Fibroblast of pulmonary artery (primary cell): Measurements from ENCODE around the gene MAFG.

ENCODE experiments used
- DNase-seq: peaks from one replicate; pipeline ENCODE4 v3.0.0-alpha.2; 2010; ENCODE audit warnings: low read depth
- H3K4me3 ChIP-seq: replicated peaks from 2 replicates; pipeline ENCODE4 v1.5.1; 2011; ENCODE audit warnings: low read depth, mild to moderate bottlenecking, control low read depth, low read length, moderate library complexity
- TF ChIP-seq, protein P1 (sequence below): IDR thresholded peaks from 2 replicates; pipeline ENCODE4 v1.5.1; 2011; ENCODE audit warnings: mild to moderate bottlenecking, control low read depth, low read length, inconsistent platforms; ENCODE audit errors: missing control alignments

The MAFG gene

DNA sequence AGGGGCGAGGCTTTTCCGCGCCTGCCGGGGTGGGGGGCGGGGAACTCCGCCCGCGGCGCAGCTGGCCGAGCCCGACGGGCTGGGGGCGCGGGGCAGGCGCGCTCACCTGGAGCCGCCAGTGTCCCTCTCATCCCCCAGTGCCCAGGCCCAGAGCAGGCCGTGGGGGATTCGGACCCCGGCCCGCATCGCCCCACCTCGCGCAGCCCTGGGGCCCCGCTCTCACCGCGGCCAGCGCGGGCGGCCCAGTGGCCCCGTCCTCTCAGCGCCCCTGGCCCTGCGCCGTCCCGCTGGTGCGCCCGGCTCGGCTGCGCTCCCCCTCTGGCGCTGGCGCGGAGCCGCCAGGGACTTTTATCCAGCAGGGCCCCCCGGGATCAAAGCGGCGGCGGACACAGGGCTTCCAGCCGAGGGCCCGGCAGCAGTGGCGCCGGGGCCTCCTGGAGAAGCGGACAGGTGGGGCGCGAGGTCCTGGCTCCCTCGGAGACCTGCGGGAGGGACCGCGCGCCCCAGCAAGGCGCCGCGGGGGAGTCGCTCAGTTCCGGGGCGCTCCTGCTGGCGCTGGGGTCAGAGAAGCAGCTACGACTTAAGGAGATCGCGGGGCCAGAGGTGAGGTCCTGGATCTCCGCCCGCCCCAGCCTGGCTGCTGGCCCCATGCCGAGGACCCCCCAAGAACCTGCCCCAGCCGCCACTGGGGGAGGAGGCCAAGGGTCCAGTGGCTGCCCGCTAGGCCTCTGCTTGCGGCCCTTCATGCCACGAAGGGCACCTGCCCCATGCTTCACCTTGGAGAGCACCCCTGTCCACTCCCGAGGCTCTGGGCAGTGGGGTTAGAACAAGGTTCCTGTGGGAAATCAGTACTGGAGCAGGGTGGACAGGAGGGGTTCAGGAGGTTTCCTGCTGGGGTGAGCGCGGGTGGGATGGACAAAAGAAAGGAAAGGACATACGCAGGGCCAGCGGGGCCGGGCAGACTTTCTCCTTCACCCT is 34.3 kb upstream of the MAFG start:
- DNase-seq, result no peak
- H3K4me3 ChIP-seq, result no peak overlapping the region
- TF ChIP-seq, protein P1, sequence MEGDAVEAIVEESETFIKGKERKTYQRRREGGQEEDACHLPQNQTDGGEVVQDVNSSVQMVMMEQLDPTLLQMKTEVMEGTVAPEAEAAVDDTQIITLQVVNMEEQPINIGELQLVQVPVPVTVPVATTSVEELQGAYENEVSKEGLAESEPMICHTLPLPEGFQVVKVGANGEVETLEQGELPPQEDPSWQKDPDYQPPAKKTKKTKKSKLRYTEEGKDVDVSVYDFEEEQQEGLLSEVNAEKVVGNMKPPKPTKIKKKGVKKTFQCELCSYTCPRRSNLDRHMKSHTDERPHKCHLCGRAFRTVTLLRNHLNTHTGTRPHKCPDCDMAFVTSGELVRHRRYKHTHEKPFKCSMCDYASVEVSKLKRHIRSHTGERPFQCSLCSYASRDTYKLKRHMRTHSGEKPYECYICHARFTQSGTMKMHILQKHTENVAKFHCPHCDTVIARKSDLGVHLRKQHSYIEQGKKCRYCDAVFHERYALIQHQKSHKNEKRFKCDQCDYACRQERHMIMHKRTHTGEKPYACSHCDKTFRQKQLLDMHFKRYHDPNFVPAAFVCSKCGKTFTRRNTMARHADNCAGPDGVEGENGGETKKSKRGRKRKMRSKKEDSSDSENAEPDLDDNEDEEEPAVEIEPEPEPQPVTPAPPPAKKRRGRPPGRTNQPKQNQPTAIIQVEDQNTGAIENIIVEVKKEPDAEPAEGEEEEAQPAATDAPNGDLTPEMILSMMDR, result no peak

GRCh38 chr17:81961087-81961511 is 33.6 kb upstream of the MAFG start, which contains the start of gene NOTUM:
Gene NOTUM, minus strand, starts transcription at chr17:81961187. Its CDS starts 278 bp downstream, at chr17:81960909.
- no peak within 1 kb of the TSS for H3K4me3 ChIP-seq

DNA sequence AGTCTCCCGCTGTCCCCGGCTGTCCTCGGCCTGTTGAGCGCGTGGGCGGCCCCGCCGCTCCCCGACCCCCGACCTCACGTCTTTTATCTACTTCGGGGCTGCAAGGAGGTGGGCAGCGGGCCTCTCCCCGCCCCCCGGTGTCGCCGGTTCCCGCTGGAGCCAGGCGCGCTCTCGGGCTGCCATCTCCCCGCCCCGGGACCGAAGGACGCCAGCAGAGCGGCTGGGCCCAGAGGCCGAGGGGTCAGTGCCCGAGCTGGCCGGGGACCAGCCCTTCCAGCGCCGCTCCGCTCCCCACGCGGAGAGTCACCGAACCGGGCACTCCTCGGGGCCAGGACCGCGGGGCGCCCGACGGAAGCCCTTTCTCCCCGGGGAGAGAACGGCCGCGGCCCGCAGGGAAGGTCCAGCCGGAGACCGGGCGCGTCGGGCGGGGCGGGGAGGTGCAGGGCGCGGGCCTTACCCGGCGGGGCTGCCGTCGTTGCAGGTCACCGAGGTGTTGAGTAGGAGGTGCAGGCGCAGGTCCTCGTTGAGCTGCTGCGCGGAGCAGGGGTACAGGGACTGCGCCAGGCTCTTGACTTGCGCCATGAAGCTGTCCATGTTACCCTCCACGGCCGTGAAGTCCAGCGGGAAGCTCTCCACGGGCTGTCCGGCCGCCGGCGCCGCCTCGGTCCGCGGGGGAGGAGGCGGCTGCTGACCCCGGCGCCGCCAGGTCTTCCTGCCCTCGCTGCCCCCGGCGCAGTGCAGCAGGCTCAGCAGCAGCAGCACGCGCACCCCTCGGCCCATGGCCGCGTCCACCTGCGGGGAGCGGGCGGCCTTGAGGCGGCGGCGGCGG is 32.8 kb upstream of the MAFG start:
- TF ChIP-seq, protein P1, result no peak
- DNase-seq, result no peak
- H3K4me3 ChIP-seq, result no peak overlapping the region

More at GRCh38 chr17:81961087-81961511, 33.6 kb upstream of the MAFG start, which contains the start of gene NOTUM:
- TF ChIP-seq, protein P1, result no peak
- DNase-seq, result peak; percentile 22

DNA sequence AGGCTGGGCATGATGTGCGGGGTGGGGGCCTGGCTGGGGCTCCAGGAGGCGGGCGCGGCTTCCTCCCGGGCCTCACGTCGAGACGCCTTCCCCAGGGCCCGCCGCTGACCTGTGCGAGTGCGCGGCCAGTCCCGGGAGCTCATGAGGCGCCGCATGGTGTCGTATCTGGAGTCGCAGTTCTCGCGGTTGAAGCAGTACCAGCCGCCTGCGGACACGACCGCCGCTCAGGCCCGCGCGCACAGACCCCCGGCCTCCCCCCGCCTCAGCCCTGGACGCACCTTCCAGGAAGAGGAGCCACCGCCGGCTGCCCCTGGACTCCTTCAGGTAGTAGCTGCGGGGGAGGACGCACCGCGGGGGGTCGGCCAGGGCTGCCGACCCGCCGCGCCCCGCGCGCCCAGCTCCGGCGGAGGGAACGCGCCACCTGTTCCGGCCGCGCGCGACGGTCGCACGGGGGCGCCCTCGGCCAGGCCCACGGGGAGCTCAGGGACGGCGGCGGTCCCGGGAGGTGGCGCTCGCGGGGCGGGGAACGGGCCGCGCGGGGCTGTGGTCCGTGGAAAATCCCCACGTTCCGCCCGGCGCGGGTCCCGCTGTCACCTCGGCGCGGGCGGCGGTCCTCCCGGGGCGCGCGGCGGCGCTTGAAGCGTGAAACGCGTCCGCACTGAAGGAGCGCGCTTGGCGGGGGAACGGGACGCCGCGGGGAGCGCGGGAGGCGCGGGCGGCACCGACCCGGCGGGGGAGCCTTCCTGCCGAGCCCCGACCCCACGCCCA is 32.0 kb upstream of the MAFG start:
- TF ChIP-seq, protein P1, result peak; percentile 13
- no peak overlapping the region for H3K4me3 ChIP-seq

DNA sequence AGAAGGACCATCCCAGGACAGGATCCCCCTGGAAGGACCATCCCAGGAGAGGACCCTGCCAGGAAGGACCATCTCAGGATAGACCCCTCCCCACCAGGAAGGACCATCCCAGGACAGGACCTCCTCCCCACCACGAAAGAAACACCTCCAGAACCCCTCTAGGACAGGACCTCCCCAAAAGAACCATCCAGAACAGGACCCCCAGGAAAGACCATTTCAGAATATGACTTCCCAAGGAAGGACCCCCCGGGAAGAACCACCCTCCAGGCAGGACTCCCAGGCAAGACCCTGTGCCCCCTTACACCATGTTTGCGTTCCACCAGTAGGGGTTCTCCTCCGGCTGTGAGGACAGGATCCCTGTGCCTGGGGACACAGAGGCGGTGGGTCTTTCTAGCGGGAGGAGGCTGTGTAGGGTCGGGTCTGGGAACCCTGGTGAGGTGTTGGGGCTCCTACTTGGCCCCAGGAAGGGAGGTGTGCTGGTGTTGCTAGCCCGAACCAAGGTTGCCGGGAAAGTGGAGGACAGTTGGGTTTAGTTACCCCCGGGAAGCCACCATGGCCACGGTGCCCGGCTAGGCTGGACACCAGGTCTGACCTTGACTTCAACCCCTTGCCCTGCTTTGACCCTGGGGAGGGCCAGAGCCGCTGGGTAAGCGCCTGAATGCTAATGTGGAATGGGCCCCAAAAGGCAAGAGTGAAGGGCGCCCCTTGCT is 31.3 kb upstream of the MAFG start:
- no peak for DNase-seq
- H3K4me3 ChIP-seq, result no peak overlapping the region
- TF ChIP-seq, protein P1, result no peak

More for the DNA sequence above, 32.0 kb upstream of the MAFG start:
- DNase-seq, result peak; percentile 36
